SK-N-MC (cell line): ENCODE data around the gene KDM4B.

Experiments
- EZH2 ChIP-seq: fragments of 200-600 bp; sonication (generic); IDR thresholded peaks from one replicate; pipeline ENCODE4 v1.6.1; 2017; ENCODE audit warnings: antibody characterized with exemption
- FOXP2 ChIP-seq: optimal IDR thresholded peaks from 2 replicates; pipeline ENCODE3; 2011; ENCODE audit warnings: mild to moderate bottlenecking, moderate library complexity; ENCODE audit not compliant: insufficient read depth; ENCODE audit errors: extremely low read length, control extremely low read depth

DNA sequence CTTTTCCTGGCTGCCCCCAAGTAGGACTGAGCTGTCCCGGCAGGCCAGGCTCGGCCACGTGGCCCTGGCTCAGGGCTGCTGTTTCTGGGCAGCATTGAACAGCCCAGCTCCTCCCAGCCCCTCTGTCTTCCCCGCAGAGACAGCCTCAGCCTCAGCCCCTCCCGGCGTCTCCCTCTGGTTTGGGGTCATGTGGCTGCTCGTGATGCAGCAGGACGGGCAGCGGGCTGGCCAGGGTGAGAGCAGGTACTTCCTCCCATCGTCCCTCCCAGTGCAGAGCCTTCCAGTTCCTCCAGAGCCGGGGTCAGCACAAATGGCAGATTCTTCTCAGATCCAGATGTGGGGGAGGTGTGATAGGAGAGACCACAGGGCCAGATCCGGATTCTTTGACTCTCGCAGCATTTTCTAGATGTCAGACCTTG, 114.6 kb downstream of the KDM4B start:
- no peak for TF ChIP-seq FOXP2
- TF ChIP-seq EZH2: no peak
